Neuronal stem cell (in vitro differentiated cells): ENCODE results near the gene SLC12A7.

Source experiments
- DNase-seq: peaks from one replicate; pipeline ENCODE4 v3.0.0-alpha.2; 2013; ENCODE audit warnings: low spot score
- H2AFZ ChIP-seq: one replicate; pipeline ENCODE4 v1.6.1; 2013; ENCODE audit warnings: mild to moderate bottlenecking, low read length, inconsistent platforms
- H2AK5ac ChIP-seq: 2 replicates; pipeline ENCODE4 v1.6.1; 2013; ENCODE audit warnings: low read depth, mild to moderate bottlenecking, inconsistent platforms, low read length, moderate library complexity, mixed read lengths
- H2BK120ac ChIP-seq: 2 replicates; pipeline ENCODE4 v1.6.1; 2013; ENCODE audit warnings: low read depth, mild to moderate bottlenecking, inconsistent platforms, low read length, moderate library complexity, mixed read lengths
- H2BK12ac ChIP-seq: one replicate; pipeline ENCODE4 v1.6.1; 2013; ENCODE audit warnings: low read length, inconsistent platforms
- H2BK15ac ChIP-seq: 2 replicates; pipeline ENCODE4 v1.6.1; 2013; ENCODE audit warnings: mild to moderate bottlenecking, low read length, inconsistent platforms, mixed read lengths
- H2BK5ac ChIP-seq: one replicate; pipeline ENCODE4 v1.6.1; 2013; ENCODE audit warnings: inconsistent platforms, mild to moderate bottlenecking, low read length, moderate library complexity
- H3K14ac ChIP-seq: one replicate; pipeline ENCODE4 v1.6.1; 2013; ENCODE audit warnings: low read length, inconsistent platforms
- H3K18ac ChIP-seq: 2 replicates; pipeline ENCODE4 v1.6.1; 2013; ENCODE audit warnings: low read length, inconsistent platforms
- H3K23ac ChIP-seq: 2 replicates; pipeline ENCODE4 v1.6.1; 2013; ENCODE audit warnings: low read depth, mild to moderate bottlenecking, mixed read lengths, low read length, inconsistent platforms; ENCODE audit not compliant: poor library complexity
- H3K27ac ChIP-seq: replicated peaks from 3 replicates; pipeline ENCODE4 v1.5.1; 2013; ENCODE audit warnings: low read length, inconsistent platforms
- H3K27me3 ChIP-seq, 3 experiments: 2 replicates each; pipeline ENCODE4 v1.6.1; 2013; ENCODE audit warnings: low read length in 3 of 3, mild to moderate bottlenecking in 2 of 3, inconsistent platforms in 1 of 3, low read depth in 1 of 3, mixed read lengths in 1 of 3, moderate library complexity in 1 of 3; ENCODE audit not compliant: control insufficient read depth in 3 of 3, insufficient read depth in 3 of 3
- H3K36me3 ChIP-seq, 2 donors: replicated peaks in 1 of 2; 2 replicates each; pipeline ENCODE4 v1.6.1; 2013; ENCODE audit warnings: low read length in 2 of 2; ENCODE audit not compliant: control insufficient read depth in 2 of 2, insufficient read depth in 2 of 2
- H3K4ac ChIP-seq: 2 replicates; pipeline ENCODE4 v1.6.1; 2013; ENCODE audit warnings: inconsistent platforms, mild to moderate bottlenecking, low read length, moderate library complexity
- H3K4me1 ChIP-seq, 2 donors: 1 replicate in 1 of 2; 2 replicates in 1 of 2; pipeline ENCODE4 v1.6.1; 2013; ENCODE audit warnings: low read length in 2 of 2, low read depth in 1 of 2; ENCODE audit not compliant: control insufficient read depth in 2 of 2, insufficient read depth in 1 of 2
- H3K4me2 ChIP-seq: one replicate; pipeline ENCODE4 v1.6.1; 2013; ENCODE audit warnings: mild to moderate bottlenecking, low read length, inconsistent platforms; ENCODE audit not compliant: insufficient read depth, poor library complexity, severe bottlenecking
- H3K4me3 ChIP-seq, 2 donors: 2 replicates each; pipeline ENCODE4 v1.5.1; 2013; ENCODE audit warnings: low read length in 2 of 2, mild to moderate bottlenecking in 2 of 2, inconsistent platforms in 1 of 2, moderate library complexity in 1 of 2
- H3K79me1 ChIP-seq: one replicate; pipeline ENCODE4 v1.6.1; 2013; ENCODE audit warnings: low read depth, mild to moderate bottlenecking, inconsistent platforms, low read length, moderate library complexity
- H3K9ac ChIP-seq: one replicate; pipeline ENCODE4 v1.6.1; 2013; ENCODE audit warnings: mild to moderate bottlenecking, low read depth, low read length, inconsistent platforms; ENCODE audit not compliant: poor library complexity
- H3K9me3 ChIP-seq, 2 donors: replicated peaks in 1 of 2; 2 replicates each; pipeline versions ENCODE3 to v1.6.1; 2013; ENCODE audit warnings: low read length in 2 of 2, mild to moderate bottlenecking in 2 of 2, inconsistent platforms in 1 of 2, low read depth in 1 of 2, mixed read lengths in 1 of 2, moderate library complexity in 1 of 2; ENCODE audit not compliant: control insufficient read depth in 2 of 2, insufficient read depth in 1 of 2
- H4K8ac ChIP-seq: one replicate; pipeline ENCODE4 v1.6.1; 2013; ENCODE audit warnings: low read depth, mild to moderate bottlenecking, inconsistent platforms, low read length, moderate library complexity
- H4K91ac ChIP-seq: one replicate; pipeline ENCODE4 v1.6.1; 2013; ENCODE audit warnings: low read length, low read depth, mild to moderate bottlenecking, inconsistent platforms; ENCODE audit not compliant: poor library complexity
- WGBS, 2 donors: extraction: QIAGEN DNeasy Blood & Tissue Kit; methylation state at CpG; one replicate each; pipeline ENCODE4 v1.1.7; 2013; ENCODE audit warnings: missing lambda C conversion rate in 2 of 2, mixed read lengths in 1 of 2; ENCODE audit not compliant: insufficient read length in 2 of 2, insufficient replicate concordance in 1 of 2; ENCODE audit errors: extremely low coverage in 2 of 2; 5-methylcytosine and 5-hydroxymethylcytosine counted together

Gene SLC12A7

DNA sequence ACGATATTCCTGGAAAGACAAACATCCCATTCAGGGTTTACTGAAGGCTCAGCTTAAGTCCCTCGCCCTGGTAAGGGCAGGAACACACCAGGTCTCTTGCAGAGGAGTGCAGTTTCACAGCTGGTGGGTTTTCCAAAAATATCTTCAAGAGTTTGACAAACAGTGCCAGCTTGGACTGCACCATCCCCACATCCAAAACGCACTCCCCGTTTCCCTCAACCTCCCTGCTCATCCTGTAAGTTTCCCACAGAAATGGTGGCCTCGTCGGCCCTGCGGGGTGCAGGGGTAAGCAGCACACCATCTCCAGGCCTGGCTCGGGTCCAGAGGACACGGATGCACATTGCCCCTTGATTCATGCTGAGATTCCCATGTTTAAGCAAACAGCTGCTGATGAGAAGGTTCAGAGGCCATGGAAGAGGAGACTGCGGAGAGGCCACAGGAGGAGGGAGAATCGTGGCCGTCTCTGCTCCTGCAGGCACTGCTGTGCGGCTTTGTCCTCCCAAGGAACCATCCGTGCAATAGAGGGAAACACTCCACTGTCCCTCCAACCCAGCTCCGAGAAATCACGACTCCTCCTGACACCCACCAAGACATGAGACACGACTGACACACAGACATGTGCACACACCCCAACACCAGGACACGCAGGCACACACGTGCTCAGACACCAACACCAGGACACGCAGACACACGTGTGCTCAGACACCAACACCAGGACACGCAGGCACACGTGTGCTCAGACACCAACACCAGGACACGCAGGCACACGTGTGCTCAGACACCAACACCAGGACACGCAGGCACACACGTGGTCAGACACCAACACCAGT lies 24.0 kb upstream of the SLC12A7 start:
- Histone ChIP-seq H3K9ac (no peak overlapping the region), H3K4me3 (peak overlapping the region in 1 of 2 donors; percentile 32), H3K36me3 (no peaks in the 10 kb centered on the region), H2AK5ac (peak overlapping the region; percentile 77), H2BK5ac (no peak overlapping the region), H3K4me2 (no peak overlapping the region), H3K27ac (no peak overlapping the region), H3K23ac (peak overlapping the region; percentile 44), H3K4ac (no peak overlapping the region), H3K9me3 (peaks cover 0 to 1% of the 10 kb centered on the region in 2 donors), H2BK15ac (no peak overlapping the region), H3K79me1 (no peaks in the 10 kb centered on the region), H2AFZ (no peak overlapping the region), H3K14ac (peak overlapping the region; percentile 63), H2BK120ac (no peak overlapping the region), H3K4me1 (peaks cover 5 to 7% of the 10 kb centered on the region in 2 donors), H3K27me3 (peaks cover 0 to 8% (median 0%) of the 10 kb centered on the region in 3 experiments), H2BK12ac (peak overlapping the region; percentile 78), H3K18ac (peak overlapping the region; percentile 11), H4K91ac (no peak overlapping the region), H4K8ac (peak overlapping the region; percentile 24)
- WGBS, 2 donors, result no CpG with 5 or more reads among the region's 27 CpGs
- DNase-seq, result no peak

- peaks cover 0 to 1% of the 10 kb centered on the region in 2 donors for H3K9me3 ChIP-seq
- no peak overlapping the region for H2BK15ac ChIP-seq
- no peak overlapping the region for H2AFZ ChIP-seq
- no peak for DNase-seq
- no peak overlapping the region for H4K91ac ChIP-seq
- no peak overlapping the region for H2BK5ac ChIP-seq
- H3K36me3 ChIP-seq, result no peaks in the 10 kb centered on the region
- no peak overlapping the region for H3K14ac ChIP-seq
- H4K8ac ChIP-seq, result no peak overlapping the region
- H3K79me1 ChIP-seq, result no peaks in the 10 kb centered on the region
- no peak overlapping the region for H3K18ac ChIP-seq
- H3K23ac ChIP-seq, result no peak overlapping the region
- no peak overlapping the region for H2BK12ac ChIP-seq
- H2BK120ac ChIP-seq, result no peak overlapping the region
- H3K4me1 ChIP-seq, result peaks cover 5 to 7% of the 10 kb centered on the region in 2 donors
- no CpG with 5 or more reads among the region's 14 CpGs for WGBS, 2 donors
- no peak overlapping the region for H3K4me2 ChIP-seq
- no peak overlapping the region for H3K4me3 ChIP-seq
- peaks cover 0 to 11% (median 0%) of the 10 kb centered on the region in 3 experiments for H3K27me3 ChIP-seq
- H3K9ac ChIP-seq, result no peak overlapping the region
- no peak overlapping the region for H2AK5ac ChIP-seq
- no peak overlapping the region for H3K4ac ChIP-seq
- H3K27ac ChIP-seq, result no peak overlapping the region
Measured at GRCh38 chr5:1134478-1134877, 22.6 kb upstream of the SLC12A7 start.

- DNase-seq, result no peak
- H3K14ac ChIP-seq, result no peak overlapping the region
- WGBS, 2 donors, result no CpG with 5 or more reads among the region's 17 CpGs
- H4K91ac ChIP-seq, result no peak overlapping the region
- H3K23ac ChIP-seq, result no peak overlapping the region
- peak overlapping the region; percentile 78 for H3K18ac ChIP-seq
- H3K27ac ChIP-seq, result no peak overlapping the region
- H2BK5ac ChIP-seq, result no peak overlapping the region
- H2AFZ ChIP-seq, result peak overlapping the region; percentile 22
- no peak overlapping the region for H2BK120ac ChIP-seq
- peak overlapping the region; percentile 73 for H2BK12ac ChIP-seq
- no peak overlapping the region for H4K8ac ChIP-seq
- peaks cover 5 to 7% of the 10 kb centered on the region in 2 donors for H3K4me1 ChIP-seq
- H3K36me3 ChIP-seq, result no peaks in the 10 kb centered on the region
- H2AK5ac ChIP-seq, result no peak overlapping the region
- H3K79me1 ChIP-seq, result no peaks in the 10 kb centered on the region
- peaks cover 0 to 1% of the 10 kb centered on the region in 2 donors for H3K9me3 ChIP-seq
- no peak overlapping the region for H3K9ac ChIP-seq
- peaks cover 0 to 11% (median 0%) of the 10 kb centered on the region in 3 experiments for H3K27me3 ChIP-seq
- no peak overlapping the region for H3K4me2 ChIP-seq
- H2BK15ac ChIP-seq, result no peak overlapping the region
- no peak overlapping the region for H3K4me3 ChIP-seq
- no peak overlapping the region for H3K4ac ChIP-seq
Measured at GRCh38 chr5:1133510-1134201, 21.8 kb upstream of the SLC12A7 start.

DNA sequence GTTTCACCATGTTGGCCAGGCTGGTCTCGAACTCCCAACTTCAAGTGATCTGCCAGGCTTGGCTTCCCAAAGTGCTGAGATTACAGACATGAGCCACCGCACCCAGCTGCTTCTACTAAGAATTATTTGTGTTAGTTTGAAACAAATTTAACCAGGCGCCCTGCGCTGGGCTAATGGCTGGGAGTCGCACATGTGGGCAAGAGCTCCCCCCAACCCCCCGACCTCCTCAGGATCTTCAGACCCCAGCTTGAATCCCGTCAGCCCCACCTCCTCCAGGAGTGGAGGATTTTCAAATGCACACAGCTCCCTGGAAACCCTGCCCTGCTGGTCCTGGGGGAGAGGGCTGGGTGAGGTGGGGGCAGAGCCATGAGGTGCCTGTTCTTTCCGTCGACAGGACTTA lies 21.2 kb upstream of the SLC12A7 start:
- H3K4me3 ChIP-seq, result no peak overlapping the region
- H3K18ac ChIP-seq, result peak overlapping the region; percentile 22
- no peak overlapping the region for H2BK5ac ChIP-seq
- H2AK5ac ChIP-seq, result no peak overlapping the region
- no peak overlapping the region for H3K14ac ChIP-seq
- H3K36me3 ChIP-seq, result no peaks in the 10 kb centered on the region
- H3K27ac ChIP-seq, result no peak overlapping the region
- H4K91ac ChIP-seq, result no peak overlapping the region
- WGBS, 2 donors, result no CpG with 5 or more reads among the region's 9 CpGs
- no peak for DNase-seq
- no peak overlapping the region for H3K9ac ChIP-seq
- no peak overlapping the region for H3K23ac ChIP-seq
- no peak overlapping the region for H2BK12ac ChIP-seq
- H3K27me3 ChIP-seq, result peaks cover 0 to 16% (median 0%) of the 10 kb centered on the region in 3 experiments
- H3K4me2 ChIP-seq, result no peak overlapping the region
- no peak overlapping the region for H4K8ac ChIP-seq
- peaks cover 0 to 1% of the 10 kb centered on the region in 2 donors for H3K9me3 ChIP-seq
- no peak overlapping the region for H2BK15ac ChIP-seq
- H2AFZ ChIP-seq, result peak overlapping the region; percentile 22
- H3K4ac ChIP-seq, result no peak overlapping the region
- peaks cover 5 to 7% of the 10 kb centered on the region in 2 donors for H3K4me1 ChIP-seq
- H2BK120ac ChIP-seq, result no peak overlapping the region
- H3K79me1 ChIP-seq, result no peaks in the 10 kb centered on the region
